ENCODE data around the gene DLGAP1.

Gene DLGAP1

DNA sequence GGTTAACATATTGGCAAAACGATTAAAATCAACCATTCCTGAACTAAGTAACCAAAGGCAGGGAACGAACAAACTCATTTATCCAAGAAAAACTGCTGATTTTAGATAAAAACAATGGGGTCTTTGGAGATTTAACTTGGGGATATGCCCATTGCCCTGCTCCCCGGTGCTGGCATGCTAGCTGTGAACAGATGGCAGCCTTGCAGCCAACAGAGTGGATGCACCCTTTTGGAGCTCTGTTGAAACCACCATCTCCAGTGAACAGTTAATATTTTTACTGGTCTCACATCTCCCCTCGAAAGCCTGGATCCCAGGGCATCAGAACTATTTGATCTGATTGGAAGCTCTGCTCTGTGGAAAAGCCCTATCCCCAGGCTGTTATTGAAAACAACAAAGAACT is 702.0 kb downstream of the DLGAP1 start:
- no peak for DNase-seq

DNA sequence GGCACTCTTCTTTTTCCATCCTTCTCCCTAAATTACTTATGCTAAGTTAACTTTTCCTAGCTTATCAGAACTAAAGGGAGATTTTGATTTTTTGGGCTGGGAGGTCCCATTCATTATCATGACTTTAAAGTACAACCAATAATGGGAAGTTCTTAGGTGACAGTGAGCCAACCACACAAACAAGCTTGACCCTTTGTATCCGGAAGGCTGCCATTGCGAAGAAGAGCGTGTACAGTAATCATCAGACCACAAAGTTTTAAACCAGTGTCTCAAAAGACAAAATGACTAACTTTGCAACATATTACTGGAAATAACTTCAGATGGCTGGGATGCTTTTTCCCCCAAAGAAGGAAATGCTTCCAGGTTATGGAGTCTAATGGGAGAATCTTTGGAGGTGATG is 707.0 kb downstream of the DLGAP1 start:
- DNase-seq = no peak

DNA sequence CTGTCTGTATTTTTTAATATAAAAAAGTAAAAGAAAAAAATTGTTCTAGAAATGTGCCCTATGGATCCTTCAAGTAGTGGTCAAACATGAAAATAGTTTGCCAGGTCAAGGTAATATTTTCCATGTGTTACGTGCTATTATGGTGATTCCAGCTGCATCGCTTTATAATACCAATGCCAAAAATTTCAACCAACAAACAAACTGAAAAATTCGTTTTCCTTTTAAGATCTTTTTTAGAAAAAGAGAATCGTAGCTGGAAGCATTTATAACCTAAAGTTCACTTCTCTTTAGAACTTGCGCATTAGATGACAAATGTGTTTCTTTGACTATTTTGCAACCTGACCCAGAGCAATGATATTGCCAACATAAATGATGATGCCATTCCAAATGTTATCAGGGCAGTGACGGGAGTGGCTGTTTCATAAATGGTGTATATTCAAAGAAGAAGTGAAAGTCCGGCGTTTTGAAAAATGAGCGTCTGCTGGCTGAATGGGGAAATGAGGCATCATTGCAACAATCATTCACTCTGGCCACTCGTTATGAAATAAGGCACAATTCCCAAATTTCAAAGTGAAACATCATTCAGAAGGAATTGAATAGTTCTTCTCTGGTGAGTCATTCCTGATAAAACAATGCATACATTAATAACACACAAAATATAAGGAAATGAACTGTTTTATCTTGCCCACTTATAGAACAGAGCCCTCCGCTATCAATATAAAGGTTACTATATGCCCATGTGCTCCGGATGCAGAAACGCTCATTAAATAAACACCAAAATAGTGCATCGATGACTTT is 707.7 kb downstream of the DLGAP1 start:
- no peak for DNase-seq

DNA sequence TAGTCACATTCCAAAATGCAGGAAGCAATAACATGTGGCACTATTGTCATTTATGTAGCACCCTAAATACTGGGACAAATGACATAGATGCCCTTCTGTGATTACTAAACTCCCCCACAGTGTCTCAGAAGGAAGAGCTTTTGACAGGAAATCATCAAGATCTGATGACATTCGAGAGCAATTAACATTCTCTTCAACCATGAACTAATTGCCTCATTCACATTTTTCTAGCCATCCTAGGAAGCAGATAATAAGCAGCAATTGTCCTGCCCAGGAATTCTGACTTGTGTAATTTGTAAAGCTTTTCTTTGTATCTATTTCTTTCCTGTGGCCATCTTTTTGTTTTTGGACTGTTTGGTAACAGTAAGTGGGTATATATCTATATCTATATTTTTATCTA is 712.6 kb downstream of the DLGAP1 start:
- no peak for DNase-seq

DNA sequence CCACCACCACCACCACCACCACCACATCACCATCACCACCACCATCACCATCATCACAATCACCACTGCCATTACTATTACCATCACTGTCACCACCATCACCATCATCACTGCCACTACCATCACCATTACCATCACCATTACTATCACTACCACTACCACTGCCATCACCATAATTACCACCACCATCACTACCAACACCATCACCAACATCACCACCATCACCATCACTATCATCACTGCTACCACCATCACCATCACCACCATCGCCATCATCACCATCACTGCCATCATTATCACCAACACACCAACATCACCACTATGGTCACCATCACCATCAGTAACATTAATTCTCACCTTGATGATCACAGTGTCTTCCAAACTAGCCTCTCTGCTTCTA is 713.8 kb downstream of the DLGAP1 start:
- DNase-seq = no peak

DNA sequence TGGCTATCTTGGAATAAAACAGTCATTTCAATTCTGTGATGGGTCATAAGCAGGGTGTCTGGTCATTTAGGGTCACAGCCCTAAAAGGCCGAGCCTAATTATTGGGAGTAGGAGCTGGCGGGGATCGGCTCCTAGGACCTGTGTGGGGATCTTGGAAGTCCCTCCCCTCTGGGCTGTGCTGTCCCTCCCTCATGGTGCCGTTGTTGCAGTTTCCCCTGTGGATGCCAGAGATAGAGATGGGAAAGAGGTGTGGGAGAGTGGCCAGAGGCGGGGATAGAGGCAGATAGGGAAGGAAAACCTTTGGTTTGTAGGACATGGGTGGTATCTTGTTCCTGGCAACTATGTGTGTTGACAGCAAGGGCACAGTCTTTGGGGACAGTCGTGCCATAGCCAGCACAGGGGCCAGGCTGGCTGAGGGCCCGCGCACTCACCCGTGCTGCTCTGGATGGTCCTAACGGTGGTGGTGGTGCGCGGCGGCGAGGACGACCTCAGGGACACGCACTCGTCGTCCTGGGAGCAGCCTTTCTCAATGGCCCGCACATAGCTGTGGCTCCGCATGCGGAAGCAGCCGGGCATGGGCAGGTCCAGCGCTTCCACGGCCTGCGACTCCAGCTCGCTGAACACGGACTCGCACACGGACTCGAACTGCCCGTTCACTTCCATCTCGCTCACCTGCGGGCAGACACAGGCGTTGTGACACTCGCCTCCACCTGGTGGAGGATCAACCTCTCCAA is 726.2 kb downstream of the DLGAP1 start:
- no peak for DNase-seq

DNA sequence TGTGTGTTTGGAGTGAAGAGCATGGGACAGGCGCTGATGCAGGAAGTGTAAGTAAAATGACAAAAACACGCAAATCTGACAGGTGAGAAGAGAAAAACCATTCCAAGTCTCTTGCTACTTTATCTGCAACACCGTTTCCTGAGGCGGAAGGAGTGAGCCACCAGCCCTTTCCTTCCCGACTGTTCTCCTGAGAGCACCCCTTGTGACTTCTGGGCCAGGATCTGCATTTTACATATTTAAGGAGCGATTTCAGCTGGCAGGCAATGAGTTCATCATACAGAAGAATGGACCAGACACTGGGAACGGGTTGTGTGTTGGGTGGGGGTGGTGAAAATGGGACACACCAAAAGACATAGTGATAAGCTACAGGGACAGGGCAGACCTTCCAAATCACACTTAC is 727.8 kb downstream of the DLGAP1 start:
- no peak for DNase-seq

DNA sequence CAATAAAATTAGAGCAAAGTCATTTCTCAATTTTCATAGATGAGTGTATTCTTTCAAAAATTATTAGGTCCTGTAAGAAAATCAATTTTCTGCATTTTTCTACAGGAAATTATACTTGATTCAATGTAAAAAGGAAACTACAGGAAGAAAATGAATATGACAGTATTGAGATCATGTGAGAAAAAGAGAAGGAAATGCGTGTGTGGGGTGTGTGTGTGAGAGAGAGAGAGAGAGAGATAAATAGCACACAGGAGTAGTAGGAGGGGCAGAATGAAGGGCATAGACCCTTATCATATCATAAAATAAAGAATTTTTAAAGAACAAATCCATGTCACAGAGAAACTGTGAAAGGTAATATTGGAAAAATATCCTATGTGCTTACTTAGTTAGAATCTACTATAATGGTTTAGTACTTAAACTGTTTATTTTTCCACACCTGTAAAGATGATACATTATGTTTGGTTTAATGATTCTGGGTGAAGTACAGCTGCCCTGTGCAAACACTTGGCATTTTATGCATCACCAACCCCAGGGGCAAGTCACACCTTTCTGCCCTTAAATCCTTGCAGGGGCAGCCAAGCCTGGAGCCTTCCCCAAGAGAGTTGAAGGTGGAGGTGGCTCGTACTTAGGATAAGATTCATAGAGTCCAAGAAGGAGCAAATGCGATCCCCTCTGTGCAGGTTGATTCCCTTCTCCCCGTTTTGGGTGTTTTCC is 728.7 kb downstream of the DLGAP1 start:
- DNase-seq = no peak

DNA sequence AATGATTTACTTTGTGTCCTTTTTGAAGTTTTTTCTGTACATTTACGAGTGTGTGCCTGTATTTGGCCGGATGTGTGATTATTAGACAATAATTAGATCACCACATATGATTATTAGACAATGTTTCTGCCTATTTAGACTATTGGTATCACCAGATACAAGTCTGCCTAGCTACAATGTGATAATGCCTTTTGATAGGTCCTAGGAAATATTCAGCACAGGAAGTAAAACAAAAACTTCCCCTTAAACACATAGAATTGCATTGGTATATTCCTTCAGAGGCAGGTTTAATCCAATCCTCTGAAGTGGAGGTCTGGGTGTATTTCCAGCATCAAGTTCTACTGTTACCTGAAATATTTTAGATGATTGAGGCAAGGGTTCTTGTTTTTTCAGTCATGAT is 730.0 kb downstream of the DLGAP1 start:
- DNase-seq = no peak

DNA sequence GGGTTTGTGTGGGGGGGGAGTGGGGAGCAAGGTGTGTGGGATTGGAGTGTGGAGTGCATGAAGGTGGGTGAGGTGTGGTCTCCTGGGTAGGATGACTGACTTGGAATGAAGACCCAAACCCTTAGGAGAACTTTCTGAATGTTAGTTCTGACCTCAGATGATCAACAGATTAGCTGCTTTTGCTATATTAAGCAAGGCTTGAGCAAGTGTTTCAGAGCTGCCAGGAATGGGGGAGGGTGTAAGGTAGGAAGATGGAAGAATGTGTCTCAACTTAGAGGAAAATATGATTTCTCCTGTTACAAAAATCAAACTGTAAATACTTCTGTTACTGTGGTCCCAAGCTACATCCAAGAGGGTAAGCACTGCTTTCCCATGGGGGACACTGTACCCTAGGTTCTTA is 731.6 kb downstream of the DLGAP1 start:
- DNase-seq = no peak

DNA sequence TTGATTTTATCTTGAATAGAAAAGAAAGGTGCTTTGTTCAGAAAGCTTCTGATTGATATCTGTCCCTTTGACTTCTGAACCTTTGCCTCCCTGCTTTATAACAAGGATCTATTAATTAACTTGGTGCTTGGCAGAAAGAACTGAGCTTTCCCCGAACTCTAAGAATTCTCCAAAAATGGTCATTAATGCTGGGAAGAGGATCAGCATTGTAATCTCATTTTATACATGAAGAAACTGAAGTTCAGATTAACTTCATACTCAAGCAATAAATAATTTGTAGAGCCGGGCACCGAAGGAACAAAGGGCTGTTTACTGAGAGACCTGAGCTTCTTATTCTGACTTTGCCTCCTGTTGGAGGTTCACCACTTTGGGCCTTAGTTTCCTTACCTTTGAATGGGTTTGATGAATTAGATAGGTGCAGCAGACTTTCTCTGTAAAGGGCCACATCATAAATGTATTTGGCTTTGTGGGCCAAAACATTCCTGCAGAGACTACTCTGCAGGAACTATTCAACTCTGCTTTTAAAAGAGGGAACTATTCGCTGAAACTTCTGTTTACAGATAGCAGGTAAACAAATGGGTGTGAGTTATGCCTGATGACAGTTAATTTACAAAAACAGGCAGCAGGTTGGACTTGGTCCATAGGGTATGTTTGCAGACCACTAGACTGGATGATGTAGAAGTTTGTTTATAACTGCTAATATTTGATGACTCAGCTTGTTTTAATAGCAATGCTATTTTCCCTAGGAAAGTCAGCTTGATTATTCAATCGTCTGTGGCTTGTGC is 732.3 kb downstream of the DLGAP1 start:
- no peak for DNase-seq

DNA sequence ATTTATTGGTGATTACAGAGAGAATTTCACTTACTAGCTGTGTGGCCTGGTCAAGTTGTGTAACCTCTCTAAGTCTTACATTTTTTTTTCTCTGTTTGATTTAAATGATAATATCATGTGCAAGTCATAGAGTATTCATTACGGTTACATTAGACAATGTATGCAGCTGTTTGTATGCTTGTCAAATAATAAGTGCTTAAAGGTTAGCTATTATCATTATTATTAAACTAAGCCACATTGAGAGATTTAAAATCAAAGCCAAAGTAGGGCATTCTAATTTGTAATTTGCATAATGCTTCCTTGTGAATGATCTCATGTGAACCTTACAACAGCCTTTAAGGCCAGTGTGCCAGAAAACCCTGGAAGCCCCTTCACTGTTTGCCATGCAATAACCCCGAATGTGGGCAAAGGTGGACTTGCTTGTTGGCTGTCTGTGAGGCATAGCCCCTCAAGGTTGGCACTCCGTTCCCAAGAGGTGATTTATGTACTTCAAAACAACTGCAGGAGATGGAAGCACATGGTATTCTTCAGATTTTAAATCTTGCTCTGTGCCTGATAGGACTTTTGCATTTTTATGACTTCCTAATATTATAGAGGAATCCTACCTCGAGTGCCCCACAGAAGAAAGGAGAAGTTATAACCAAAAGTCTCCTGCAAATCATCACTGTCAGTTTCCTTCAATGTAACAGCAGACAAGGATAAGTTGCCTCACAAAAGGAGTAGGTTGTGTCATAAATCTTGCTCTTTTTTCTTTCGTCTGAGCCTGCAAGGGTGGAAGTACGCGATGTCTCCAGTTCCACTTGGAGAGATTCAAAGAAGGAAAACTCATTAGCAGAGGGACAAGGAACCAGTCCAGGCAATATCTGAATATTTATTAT is 733.1 kb downstream of the DLGAP1 start:
- no peak for DNase-seq

DNA sequence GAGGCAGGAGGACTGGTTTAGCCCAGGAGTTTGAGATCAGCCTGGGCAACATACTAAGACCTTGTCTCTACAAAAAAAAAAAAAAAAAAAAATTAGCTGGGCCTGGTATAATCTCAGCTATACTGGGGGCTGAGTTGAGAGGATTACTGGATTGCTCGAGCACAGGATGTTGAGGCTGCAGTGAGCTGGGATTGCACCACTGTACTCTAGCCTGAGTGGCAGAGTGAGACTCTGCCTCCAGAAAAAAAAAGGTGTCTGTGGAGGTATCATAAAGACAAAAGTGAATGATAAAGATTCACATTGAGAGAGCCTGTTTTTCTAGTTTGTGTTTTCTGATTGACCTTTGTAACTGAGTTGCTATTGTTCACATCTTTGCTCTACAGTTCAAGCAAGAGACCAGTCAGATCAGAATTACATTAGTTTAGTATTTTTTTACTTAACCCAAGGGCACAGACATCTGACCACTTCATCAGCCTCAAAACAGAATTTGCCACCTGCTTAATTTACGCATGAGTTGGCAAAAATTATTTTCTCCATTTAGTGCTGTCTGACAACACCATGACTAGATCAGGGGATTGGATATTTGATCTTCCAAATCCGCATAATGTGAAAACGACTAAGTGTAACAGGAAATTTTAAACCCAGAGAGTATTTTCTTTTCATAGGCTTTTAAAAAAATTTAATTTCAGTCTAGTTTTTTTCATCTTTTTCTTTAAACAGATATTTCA is 734.1 kb downstream of the DLGAP1 start:
- DNase-seq = no peak

DNA sequence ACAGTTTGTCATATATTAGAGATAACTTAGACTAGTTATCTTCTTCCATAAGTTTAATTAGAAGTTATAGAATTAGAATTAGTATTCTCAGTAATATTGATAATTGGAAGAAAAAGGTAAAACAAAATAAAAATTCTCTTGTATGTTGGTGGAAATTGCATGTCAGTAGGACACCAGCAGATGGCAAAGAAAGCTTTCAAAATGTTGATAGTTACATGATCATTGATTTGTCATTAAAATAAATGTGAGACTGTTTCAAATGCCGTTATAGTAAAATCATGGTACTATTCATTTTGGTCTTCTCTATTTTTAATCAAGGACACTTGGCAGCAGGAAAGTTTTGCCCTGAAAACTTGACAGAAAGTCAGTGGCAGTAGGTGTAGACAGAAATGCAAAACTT is 734.9 kb downstream of the DLGAP1 start:
- DNase-seq = no peak

DNA sequence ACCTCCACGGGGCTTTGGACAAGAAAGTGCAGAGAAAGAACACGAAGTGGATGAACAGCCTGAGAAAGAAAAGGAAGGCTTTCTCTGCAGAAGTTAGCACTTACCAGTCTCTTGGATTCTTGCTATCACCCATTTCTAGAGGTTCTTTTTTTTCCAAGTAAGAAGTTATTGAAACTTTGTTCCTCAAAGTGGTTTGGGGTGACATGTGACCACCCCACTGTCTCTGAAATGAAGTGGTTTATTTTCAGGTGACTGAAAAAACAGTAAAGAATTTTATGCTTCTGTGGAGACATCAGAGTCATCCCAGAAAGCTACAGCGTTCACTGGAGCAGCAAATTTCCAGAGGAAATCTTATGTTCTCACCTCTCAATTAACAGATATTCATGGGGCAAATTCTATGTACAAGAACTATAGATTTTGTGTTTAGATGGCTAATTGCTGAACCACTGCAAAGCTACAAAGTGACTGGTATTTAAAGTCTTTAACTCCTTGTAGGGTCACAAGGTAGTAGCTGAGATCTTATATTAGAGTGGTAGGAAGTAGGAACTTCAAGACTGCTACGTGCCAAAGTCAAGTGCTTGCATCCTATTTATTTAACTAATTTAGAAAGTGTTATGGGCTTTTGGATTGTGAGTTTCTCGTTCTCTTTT is 737.6 kb downstream of the DLGAP1 start:
- no peak for DNase-seq

DNA sequence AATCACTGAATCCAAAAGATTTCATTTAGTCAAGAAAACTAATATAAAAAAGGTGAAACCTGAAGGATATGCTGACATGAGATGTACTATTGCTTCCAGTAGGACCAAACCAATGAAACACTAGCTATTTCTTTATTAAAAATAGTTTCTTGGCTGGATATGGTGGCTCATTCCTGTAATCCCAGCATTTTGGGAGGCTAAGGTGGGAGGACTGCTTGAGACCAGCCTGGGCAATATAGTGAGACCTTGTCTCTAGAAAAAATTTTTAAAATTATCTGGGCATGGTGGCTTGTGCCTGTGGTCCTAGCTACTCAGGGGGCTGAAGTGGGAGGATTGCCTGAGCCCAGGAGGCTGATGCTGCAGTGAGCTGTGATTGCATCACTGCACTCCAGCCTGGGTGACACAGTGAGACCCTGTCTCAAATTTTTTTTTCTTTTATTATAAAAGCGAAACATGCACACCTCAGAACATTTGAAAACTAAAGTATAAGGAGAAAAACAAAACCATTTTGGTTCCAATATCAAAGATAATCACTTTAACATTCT is 738.9 kb downstream of the DLGAP1 start:
- DNase-seq = no peak

DNA sequence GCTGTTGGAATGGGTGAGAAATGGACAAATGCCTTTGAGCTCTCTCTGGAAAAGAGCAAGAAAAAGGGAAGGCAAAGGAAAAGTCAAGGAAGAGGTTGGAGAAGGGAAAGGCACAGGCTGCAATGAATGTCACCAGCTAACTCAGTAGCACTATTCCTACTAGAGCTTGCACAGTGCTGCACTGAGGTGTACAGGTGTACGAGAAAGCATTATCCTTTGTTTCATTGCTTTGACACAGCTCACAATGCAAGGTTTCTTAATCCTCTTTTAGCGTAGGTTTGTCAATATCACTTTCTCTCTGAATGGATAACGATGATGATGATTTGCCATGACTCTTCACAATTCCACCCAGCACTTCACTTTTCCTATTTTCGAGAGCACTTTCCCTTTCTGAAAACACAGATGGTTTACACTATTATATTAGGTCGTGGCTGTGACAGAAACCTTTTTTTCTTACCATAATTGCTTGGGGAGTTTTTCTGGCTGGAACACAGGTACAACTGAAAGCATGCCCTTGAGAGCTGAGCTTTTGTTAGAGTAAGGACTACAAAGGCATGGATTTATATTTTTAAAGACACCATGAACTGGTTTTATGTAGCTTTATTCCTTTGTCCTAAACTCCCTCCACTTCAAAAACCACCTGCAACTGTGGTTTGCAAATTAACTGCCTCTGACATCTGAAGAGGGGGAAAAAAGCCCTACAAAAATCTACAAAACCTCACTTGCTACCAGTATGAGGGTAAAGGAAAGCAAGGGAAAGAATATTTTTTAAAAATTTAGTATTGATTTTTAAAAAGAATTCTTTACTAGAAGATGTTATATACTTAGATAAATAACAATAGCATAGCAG is 739.7 kb downstream of the DLGAP1 start:
- DNase-seq = no peak

DNA sequence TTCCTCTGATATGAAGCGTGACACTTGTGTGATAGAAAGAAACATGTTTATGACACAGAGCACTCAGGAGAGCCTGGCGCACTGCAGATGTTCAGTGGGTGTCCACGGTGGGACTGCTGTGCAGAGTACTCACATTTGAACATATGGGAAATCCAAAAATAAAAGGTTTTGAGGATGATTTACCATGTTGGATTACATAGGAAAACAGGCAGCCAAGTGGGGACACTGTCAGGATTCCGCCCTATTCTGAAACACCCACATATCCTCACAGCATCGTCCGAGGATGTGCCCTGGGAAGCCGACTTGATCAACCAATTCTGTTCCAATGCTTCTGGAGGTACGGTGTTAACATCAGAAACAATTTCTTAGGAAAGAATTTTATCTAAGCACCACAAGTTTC is 741.4 kb downstream of the DLGAP1 start:
- no peak for DNase-seq

DNA sequence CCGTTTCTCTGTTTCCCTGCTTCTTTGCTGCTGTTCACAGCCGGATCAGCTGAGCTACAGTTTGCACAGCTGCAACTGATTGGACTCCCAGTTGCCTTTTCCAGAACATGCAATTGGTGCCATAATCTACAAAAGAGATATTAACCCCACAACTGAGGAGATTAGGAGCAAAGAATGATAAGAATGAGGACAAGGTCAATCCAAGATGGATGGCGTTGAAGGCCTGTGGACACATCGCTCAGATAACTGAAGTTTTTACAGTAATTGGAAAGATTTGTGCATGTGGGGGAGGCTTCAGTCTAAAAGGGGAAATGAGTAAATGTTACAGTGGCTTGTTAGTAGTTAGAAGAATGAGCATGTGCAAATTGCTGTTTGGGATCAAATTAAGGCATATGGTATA is 741.9 kb downstream of the DLGAP1 start:
- DNase-seq = no peak
